SU-DHL-6 (cell line): ENCODE data around the gene FBXO17.

Experiments
- H2AFZ ChIP-seq: fragments of 200-600 bp; sonication (generic); 2 replicates; pipeline ENCODE4 v1.6.1; 2014; ENCODE audit warnings: low read depth, mild to moderate bottlenecking, moderate library complexity, mixed read lengths, antibody characterized with exemption, low read length; ENCODE audit not compliant: severe bottlenecking
- H3F3A ChIP-seq: fragments of 200-600 bp; shearing (Covaris generic); 2 replicates; pipeline ENCODE4 v1.6.0; 2016; ENCODE audit warnings: antibody characterized with exemption, mild to moderate bottlenecking; ENCODE audit not compliant: insufficient read depth
- H3K27ac ChIP-seq: fragments of 200-600 bp; sonication (generic); 2 replicates; pipeline ENCODE4 v1.5.1; 2016; ENCODE audit warnings: low read depth, mild to moderate bottlenecking, low read length, moderate library complexity, mixed read lengths
- H3K27me3 ChIP-seq: fragments of 200-600 bp; sonication (generic), shearing (Covaris generic); 2 replicates; pipeline ENCODE4 v1.6.0; 2014; ENCODE audit warnings: mild to moderate bottlenecking, low read length
- H3K36me3 ChIP-seq: fragments of 200-600 bp; sonication (generic); 2 replicates; pipeline ENCODE4 v1.6.1; 2014; ENCODE audit warnings: mild to moderate bottlenecking, low read length, mixed read lengths
- H3K4me2 ChIP-seq: fragments of 300-600, 200-600 bp; shearing (Covaris generic), sonication (generic); 2 replicates; pipeline ENCODE4 v1.6.0; 2014; ENCODE audit warnings: low read length, low read depth, mild to moderate bottlenecking; ENCODE audit not compliant: poor library complexity, severe bottlenecking
- H3K4me3 ChIP-seq: fragments of 200-600 bp; sonication (generic); 2 replicates; pipeline ENCODE4 v1.5.1; 2014; ENCODE audit warnings: antibody characterized with exemption, low read length, mild to moderate bottlenecking, mixed read lengths; ENCODE audit not compliant: insufficient read depth, poor library complexity, severe bottlenecking
- H3K79me2 ChIP-seq: fragments of 200-600 bp; sonication (generic); 2 replicates; pipeline ENCODE4 v1.6.1; 2014; ENCODE audit warnings: mild to moderate bottlenecking, low read length, moderate library complexity; ENCODE audit not compliant: insufficient read depth
- H3K9ac ChIP-seq: fragments of 200-600 bp; sonication (generic); 2 replicates; pipeline ENCODE4 v1.7.0; 2014; ENCODE audit warnings: mild to moderate bottlenecking, low read length
- H3K9me2 ChIP-seq: fragments of 200-600 bp; sonication (generic); replicated peaks from 2 replicates; pipeline ENCODE4 v1.6.1; 2014; ENCODE audit warnings: low read length; ENCODE audit not compliant: insufficient read depth
- H3K9me3 ChIP-seq: fragments of 200-600 bp; sonication (generic); 2 replicates; pipeline ENCODE4 v1.6.1; 2014; ENCODE audit warnings: low read length, mixed read lengths; ENCODE audit not compliant: insufficient read depth
- H4K20me1 ChIP-seq: fragments of 200-600 bp; sonication (generic); 2 replicates; pipeline ENCODE4 v1.6.1; 2014; ENCODE audit warnings: low read depth, mild to moderate bottlenecking, antibody characterized with exemption, low read length, moderate library complexity, mixed read lengths
- CTCF ChIP-seq: fragments of 200-600 bp; sonication (generic); IDR thresholded peaks from one replicate; pipeline ENCODE4 v1.5.1; 2017; ENCODE audit warnings: antibody characterized with exemption, mild to moderate bottlenecking, low read length, moderate library complexity; ENCODE audit not compliant: insufficient read depth, poor library complexity, severe bottlenecking
- EZH2phosphoT487 ChIP-seq: fragments of 200-600 bp; sonication (generic), shearing (Covaris generic); conservative IDR thresholded peaks from 2 replicates; pipeline ENCODE4 v1.6.1; 2018; ENCODE audit warnings: mild to moderate bottlenecking, antibody characterized with exemption, low read length, moderate library complexity, mixed read lengths

The FBXO17 gene

GRCh38 chr19:38949580-38950367, 25.8 kb downstream of the FBXO17 start:
- H3K4me3 ChIP-seq = no peak overlapping the region
- no peaks in the 10 kb centered on the region for H3K79me2 ChIP-seq
- H4K20me1 ChIP-seq = no peaks in the 10 kb centered on the region
- TF ChIP-seq EZH2phosphoT487 (no peak), CTCF (no peak)
- no peaks in the 10 kb centered on the region for H3F3A ChIP-seq
- no peaks in the 10 kb centered on the region for H3K9me3 ChIP-seq
- H3K27ac ChIP-seq = no peak overlapping the region
- H3K27me3 ChIP-seq = no peaks in the 10 kb centered on the region
- H3K36me3 ChIP-seq = no peaks in the 10 kb centered on the region
- no peaks in the 10 kb centered on the region for H3K9me2 ChIP-seq
- H3K9ac ChIP-seq = no peak overlapping the region
- no peak overlapping the region for H3K4me2 ChIP-seq
- H2AFZ ChIP-seq = no peak overlapping the region

- no peak for TF ChIP-seq CTCF
- no peak for TF ChIP-seq EZH2phosphoT487
- Histone ChIP-seq H3K27ac (no peak overlapping the region), H3K36me3 (no peaks in the 10 kb centered on the region), H3K27me3 (no peaks in the 10 kb centered on the region), H4K20me1 (no peaks in the 10 kb centered on the region), H2AFZ (no peak overlapping the region), H3K79me2 (no peaks in the 10 kb centered on the region), H3K9me3 (no peaks in the 10 kb centered on the region), H3K4me3 (no peak overlapping the region), H3K9me2 (no peaks in the 10 kb centered on the region), H3F3A (no peaks in the 10 kb centered on the region), H3K4me2 (no peak overlapping the region), H3K9ac (no peak overlapping the region)
Observed at GRCh38 chr19:38946229-38947010, 29.1 kb downstream of the FBXO17 start.

- TF ChIP-seq EZH2phosphoT487 (no peak), CTCF (no peak)
- H3K27me3 ChIP-seq = no peaks in the 10 kb centered on the region
- no peak overlapping the region for H2AFZ ChIP-seq
- no peak overlapping the region for H3K27ac ChIP-seq
- H3K9me3 ChIP-seq = no peaks in the 10 kb centered on the region
- H4K20me1 ChIP-seq = no peaks in the 10 kb centered on the region
- H3K9ac ChIP-seq = no peak overlapping the region
- no peaks in the 10 kb centered on the region for H3K36me3 ChIP-seq
- no peak overlapping the region for H3K4me3 ChIP-seq
- H3K4me2 ChIP-seq = no peak overlapping the region
- no peaks in the 10 kb centered on the region for H3K79me2 ChIP-seq
- no peaks in the 10 kb centered on the region for H3F3A ChIP-seq
- H3K9me2 ChIP-seq = no peaks in the 10 kb centered on the region
Observed at GRCh38 chr19:38945562-38946228, 29.8 kb downstream of the FBXO17 start.
